Suprapubic skin (tissue), 3 donors: ENCODE measurements around the gene IL15RA.

Experiments used
- EP300 ChIP-seq: sonication (generic); formaldehyde crosslinking; IDR thresholded peaks from one replicate; pipeline ENCODE4 v1.6.1; 2017; ENCODE audit warnings: antibody characterized with exemption
- POLR2A ChIP-seq, 2 donors: fragments of 450-650 bp; IDR thresholded peaks; one replicate each; pipeline ENCODE4 v1.6.1; 2017; ENCODE audit warnings: antibody characterized with exemption in 2 of 2, mild to moderate bottlenecking in 2 of 2, moderate library complexity in 2 of 2
- TF ChIP-seq, protein P1 (sequence below), 2 donors: fragments of 200-600 bp in 1 of 2; fragments of 450-650 bp in 1 of 2; sonication (generic) in 1 of 2; IDR thresholded peaks; one replicate each; pipeline ENCODE4 v1.5.1; 2016 to 2019; ENCODE audit warnings: antibody characterized with exemption in 2 of 2, mild to moderate bottlenecking in 1 of 2, moderate library complexity in 1 of 2

DNA sequence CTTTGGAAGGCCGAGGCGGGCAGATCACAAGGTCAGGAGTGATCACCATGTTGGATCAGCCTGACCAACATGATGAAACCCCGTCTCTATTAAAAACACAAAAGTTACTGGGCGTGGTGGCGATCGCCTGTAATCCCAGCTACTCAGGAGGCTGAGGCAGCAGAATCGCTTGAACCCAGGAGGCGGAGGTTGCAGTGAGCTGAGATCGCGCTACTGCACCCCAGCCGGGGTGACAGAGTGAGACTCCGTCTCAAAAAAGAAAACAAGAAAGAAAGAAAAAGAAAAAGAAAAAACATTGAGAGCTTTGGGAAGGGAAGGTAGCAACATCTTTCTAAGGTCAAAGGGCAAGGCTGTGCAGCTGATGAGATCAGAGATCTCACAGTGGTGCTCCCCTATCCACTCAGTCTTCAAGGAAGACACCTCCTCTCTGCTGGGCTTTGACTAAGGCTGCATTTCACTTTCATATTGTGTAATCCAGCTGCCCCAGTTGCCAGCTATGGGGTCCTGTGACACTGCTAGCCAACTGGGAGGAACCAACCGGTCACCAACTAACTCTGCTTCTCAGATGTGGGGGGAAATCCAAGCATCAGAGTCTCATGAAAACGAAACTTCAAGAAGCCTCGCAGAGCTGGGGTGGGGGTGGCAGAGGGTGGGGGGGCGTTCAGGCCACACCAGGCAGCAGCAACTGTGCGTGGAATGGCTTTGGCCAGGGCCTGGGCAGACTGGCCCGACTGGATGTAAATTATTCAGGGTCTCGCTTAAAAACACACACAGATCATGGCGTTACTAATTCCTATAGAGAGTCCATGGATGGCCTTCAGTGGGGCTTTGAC, 1.5 kb downstream of the IL15RA start:
- no peak for TF ChIP-seq EP300
- no peak for TF ChIP-seq POLR2A (IDR thresholded peaks at IDR 0.05)
- TF ChIP-seq, protein P1, sequence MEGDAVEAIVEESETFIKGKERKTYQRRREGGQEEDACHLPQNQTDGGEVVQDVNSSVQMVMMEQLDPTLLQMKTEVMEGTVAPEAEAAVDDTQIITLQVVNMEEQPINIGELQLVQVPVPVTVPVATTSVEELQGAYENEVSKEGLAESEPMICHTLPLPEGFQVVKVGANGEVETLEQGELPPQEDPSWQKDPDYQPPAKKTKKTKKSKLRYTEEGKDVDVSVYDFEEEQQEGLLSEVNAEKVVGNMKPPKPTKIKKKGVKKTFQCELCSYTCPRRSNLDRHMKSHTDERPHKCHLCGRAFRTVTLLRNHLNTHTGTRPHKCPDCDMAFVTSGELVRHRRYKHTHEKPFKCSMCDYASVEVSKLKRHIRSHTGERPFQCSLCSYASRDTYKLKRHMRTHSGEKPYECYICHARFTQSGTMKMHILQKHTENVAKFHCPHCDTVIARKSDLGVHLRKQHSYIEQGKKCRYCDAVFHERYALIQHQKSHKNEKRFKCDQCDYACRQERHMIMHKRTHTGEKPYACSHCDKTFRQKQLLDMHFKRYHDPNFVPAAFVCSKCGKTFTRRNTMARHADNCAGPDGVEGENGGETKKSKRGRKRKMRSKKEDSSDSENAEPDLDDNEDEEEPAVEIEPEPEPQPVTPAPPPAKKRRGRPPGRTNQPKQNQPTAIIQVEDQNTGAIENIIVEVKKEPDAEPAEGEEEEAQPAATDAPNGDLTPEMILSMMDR (IDR thresholded peaks at IDR 0.05) = no peak
